WTC11 (cell line): ENCODE results near the gene SFMBT1.

Source experiments
- ATF6 ChIP-seq: sonication (generic); formaldehyde crosslinking; IDR thresholded peaks from 2 replicates; pipeline ENCODE4 v1.8.1; 2023; ENCODE audit warnings: mild to moderate bottlenecking, missing genetic modification reagents
- MAX ChIP-seq: sonication (generic); formaldehyde crosslinking; IDR thresholded peaks from 2 replicates; pipeline ENCODE4 v1.8.0; 2022; ENCODE audit warnings: mild to moderate bottlenecking, missing genetic modification reagents
- ZNF121 ChIP-seq: sonication (generic); formaldehyde crosslinking; IDR thresholded peaks from 2 replicates; pipeline ENCODE4 v1.8.0; 2023; ENCODE audit warnings: missing genetic modification reagents
- TF ChIP-seq, protein P1 (sequence below): fragments of 200-600 bp; IDR thresholded peaks from 2 replicates; pipeline ENCODE4 v1.8.0; 2022; ENCODE audit warnings: antibody characterized with exemption
- TF ChIP-seq, protein P2 (sequence below): fragments of 250-450 bp; sonication (Bioruptor Pico); IDR thresholded peaks from 2 replicates; pipeline ENCODE4 v1.9.0; 2021; ENCODE audit warnings: mild to moderate bottlenecking
- TF ChIP-seq, protein P3 (sequence below): sonication (generic); formaldehyde crosslinking; IDR thresholded peaks from 2 replicates; pipeline ENCODE4 v1.8.0; 2022; ENCODE audit warnings: missing genetic modification reagents

- TF ChIP-seq, protein P1, sequence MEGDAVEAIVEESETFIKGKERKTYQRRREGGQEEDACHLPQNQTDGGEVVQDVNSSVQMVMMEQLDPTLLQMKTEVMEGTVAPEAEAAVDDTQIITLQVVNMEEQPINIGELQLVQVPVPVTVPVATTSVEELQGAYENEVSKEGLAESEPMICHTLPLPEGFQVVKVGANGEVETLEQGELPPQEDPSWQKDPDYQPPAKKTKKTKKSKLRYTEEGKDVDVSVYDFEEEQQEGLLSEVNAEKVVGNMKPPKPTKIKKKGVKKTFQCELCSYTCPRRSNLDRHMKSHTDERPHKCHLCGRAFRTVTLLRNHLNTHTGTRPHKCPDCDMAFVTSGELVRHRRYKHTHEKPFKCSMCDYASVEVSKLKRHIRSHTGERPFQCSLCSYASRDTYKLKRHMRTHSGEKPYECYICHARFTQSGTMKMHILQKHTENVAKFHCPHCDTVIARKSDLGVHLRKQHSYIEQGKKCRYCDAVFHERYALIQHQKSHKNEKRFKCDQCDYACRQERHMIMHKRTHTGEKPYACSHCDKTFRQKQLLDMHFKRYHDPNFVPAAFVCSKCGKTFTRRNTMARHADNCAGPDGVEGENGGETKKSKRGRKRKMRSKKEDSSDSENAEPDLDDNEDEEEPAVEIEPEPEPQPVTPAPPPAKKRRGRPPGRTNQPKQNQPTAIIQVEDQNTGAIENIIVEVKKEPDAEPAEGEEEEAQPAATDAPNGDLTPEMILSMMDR, result no peak
- TF ChIP-seq, protein P2, sequence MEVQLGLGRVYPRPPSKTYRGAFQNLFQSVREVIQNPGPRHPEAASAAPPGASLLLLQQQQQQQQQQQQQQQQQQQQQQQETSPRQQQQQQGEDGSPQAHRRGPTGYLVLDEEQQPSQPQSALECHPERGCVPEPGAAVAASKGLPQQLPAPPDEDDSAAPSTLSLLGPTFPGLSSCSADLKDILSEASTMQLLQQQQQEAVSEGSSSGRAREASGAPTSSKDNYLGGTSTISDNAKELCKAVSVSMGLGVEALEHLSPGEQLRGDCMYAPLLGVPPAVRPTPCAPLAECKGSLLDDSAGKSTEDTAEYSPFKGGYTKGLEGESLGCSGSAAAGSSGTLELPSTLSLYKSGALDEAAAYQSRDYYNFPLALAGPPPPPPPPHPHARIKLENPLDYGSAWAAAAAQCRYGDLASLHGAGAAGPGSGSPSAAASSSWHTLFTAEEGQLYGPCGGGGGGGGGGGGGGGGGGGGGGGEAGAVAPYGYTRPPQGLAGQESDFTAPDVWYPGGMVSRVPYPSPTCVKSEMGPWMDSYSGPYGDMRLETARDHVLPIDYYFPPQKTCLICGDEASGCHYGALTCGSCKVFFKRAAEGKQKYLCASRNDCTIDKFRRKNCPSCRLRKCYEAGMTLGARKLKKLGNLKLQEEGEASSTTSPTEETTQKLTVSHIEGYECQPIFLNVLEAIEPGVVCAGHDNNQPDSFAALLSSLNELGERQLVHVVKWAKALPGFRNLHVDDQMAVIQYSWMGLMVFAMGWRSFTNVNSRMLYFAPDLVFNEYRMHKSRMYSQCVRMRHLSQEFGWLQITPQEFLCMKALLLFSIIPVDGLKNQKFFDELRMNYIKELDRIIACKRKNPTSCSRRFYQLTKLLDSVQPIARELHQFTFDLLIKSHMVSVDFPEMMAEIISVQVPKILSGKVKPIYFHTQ (CRISPR knock-in tag), result no peak
- TF ChIP-seq ZNF121 (CRISPR knock-in tag) (no peak), ATF6 (no peak), MAX (CRISPR knock-in tag) (no peak)
- TF ChIP-seq, protein P3, sequence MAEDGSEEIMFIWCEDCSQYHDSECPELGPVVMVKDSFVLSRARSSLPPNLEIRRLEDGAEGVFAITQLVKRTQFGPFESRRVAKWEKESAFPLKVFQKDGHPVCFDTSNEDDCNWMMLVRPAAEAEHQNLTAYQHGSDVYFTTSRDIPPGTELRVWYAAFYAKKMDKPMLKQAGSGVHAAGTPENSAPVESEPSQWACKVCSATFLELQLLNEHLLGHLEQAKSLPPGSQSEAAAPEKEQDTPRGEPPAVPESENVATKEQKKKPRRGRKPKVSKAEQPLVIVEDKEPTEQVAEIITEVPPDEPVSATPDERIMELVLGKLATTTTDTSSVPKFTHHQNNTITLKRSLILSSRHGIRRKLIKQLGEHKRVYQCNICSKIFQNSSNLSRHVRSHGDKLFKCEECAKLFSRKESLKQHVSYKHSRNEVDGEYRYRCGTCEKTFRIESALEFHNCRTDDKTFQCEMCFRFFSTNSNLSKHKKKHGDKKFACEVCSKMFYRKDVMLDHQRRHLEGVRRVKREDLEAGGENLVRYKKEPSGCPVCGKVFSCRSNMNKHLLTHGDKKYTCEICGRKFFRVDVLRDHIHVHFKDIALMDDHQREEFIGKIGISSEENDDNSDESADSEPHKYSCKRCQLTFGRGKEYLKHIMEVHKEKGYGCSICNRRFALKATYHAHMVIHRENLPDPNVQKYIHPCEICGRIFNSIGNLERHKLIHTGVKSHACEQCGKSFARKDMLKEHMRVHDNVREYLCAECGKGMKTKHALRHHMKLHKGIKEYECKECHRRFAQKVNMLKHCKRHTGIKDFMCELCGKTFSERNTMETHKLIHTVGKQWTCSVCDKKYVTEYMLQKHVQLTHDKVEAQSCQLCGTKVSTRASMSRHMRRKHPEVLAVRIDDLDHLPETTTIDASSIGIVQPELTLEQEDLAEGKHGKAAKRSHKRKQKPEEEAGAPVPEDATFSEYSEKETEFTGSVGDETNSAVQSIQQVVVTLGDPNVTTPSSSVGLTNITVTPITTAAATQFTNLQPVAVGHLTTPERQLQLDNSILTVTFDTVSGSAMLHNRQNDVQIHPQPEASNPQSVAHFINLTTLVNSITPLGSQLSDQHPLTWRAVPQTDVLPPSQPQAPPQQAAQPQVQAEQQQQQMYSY (CRISPR knock-in tag), result no peak
Observed at GRCh38 chr3:53067567-53067966, 21.7 kb upstream of the SFMBT1 start.
